HepG2 (cell line): Measurements from ENCODE around the gene S100A4. TPM values are rescaled to one million over a fixed set of nuclear protein-coding genes. Genes with fewer than 3 reads are reported as not detected.

Experiments
- DMTF1 ChIP-seq: sonication (generic); formaldehyde crosslinking; IDR thresholded peaks from 2 replicates; pipeline ENCODE4 v1.4.0; 2020; ENCODE audit warnings: mild to moderate bottlenecking, missing genetic modification reagents
- HNRNPL ChIP-seq: fragments of 200-400 bp; formaldehyde crosslinking; IDR thresholded peaks from 2 replicates; pipeline ENCODE4 v1.6.1; 2017; ENCODE audit warnings: mild to moderate bottlenecking, low read depth, low read length
- HOMEZ ChIP-seq: IDR thresholded peaks from 2 replicates; pipeline ENCODE4 v1.6.1; 2016; ENCODE audit warnings: low read depth
- HOXA3 ChIP-seq: sonication (generic); formaldehyde crosslinking; IDR thresholded peaks from 2 replicates; pipeline ENCODE4 v1.5.0; 2020; ENCODE audit warnings: missing genetic modification reagents
- KAT8 ChIP-seq: IDR thresholded peaks from 2 replicates; pipeline ENCODE4 v1.6.1; 2016; ENCODE audit warnings: missing genetic modification reagents, missing compliant biosample characterization
- KLF9 ChIP-seq: IDR thresholded peaks from 2 replicates; pipeline ENCODE4 v1.6.1; 2016; ENCODE audit warnings: low read depth
- MAFK ChIP-seq, 2 experiments: IDR thresholded peaks in 1 of 2; conservative IDR thresholded peaks in 1 of 2; 2 replicates each; pipeline ENCODE4 v1.6.1; 2011; ENCODE audit warnings: improper control_type of control experiment in 2 of 2, low read length in 2 of 2
- MXD4 ChIP-seq: IDR thresholded peaks from 2 replicates; pipeline ENCODE4 v1.6.1; 2016; ENCODE audit warnings: mild to moderate bottlenecking, missing biosample characterization, missing genetic modification reagents
- NFE2L1 ChIP-seq: sonication (generic); formaldehyde crosslinking; IDR thresholded peaks from 2 replicates; pipeline ENCODE4 v1.4.0; 2020; ENCODE audit warnings: missing genetic modification reagents, mild to moderate bottlenecking, borderline replicate concordance
- RFXANK ChIP-seq: IDR thresholded peaks from 2 replicates; pipeline ENCODE4 v1.6.1; 2016
- STAT6 ChIP-seq: sonication (generic); formaldehyde crosslinking; IDR thresholded peaks from 2 replicates; pipeline ENCODE4 v1.4.0; 2020; ENCODE audit warnings: missing genetic modification reagents, mild to moderate bottlenecking, borderline replicate concordance
- TERF1 ChIP-seq: sonication (generic); formaldehyde crosslinking; IDR thresholded peaks from 2 replicates; pipeline ENCODE4 v1.8.0; 2022; ENCODE audit warnings: mild to moderate bottlenecking, missing genetic modification reagents, moderate library complexity
- ZBTB34 ChIP-seq: sonication (generic); formaldehyde crosslinking; IDR thresholded peaks from 2 replicates; pipeline ENCODE4 v1.8.0; 2022; ENCODE audit warnings: mild to moderate bottlenecking, missing genetic modification reagents
- ZMYM2 ChIP-seq: sonication (generic); formaldehyde crosslinking; IDR thresholded peaks from 2 replicates; pipeline ENCODE4 v1.8.0; 2022; ENCODE audit warnings: mild to moderate bottlenecking, missing genetic modification reagents
- ZNF383 ChIP-seq: sonication (generic); formaldehyde crosslinking; IDR thresholded peaks from 2 replicates; pipeline ENCODE4 v1.4.0; 2020; ENCODE audit warnings: missing genetic modification reagents, mild to moderate bottlenecking, borderline replicate concordance
- ZNF510 ChIP-seq: sonication (generic); formaldehyde crosslinking; IDR thresholded peaks from 2 replicates; pipeline ENCODE4 v1.4.0; 2020; ENCODE audit warnings: low read depth, mild to moderate bottlenecking, missing genetic modification reagents
- ZNF577 ChIP-seq: sonication (generic); formaldehyde crosslinking; IDR thresholded peaks from 2 replicates; pipeline ENCODE4 v1.4.0; 2020; ENCODE audit warnings: mild to moderate bottlenecking, low read depth, missing genetic modification reagents, borderline replicate concordance
- ZNF616 ChIP-seq: sonication (generic); formaldehyde crosslinking; IDR thresholded peaks from 2 replicates; pipeline ENCODE4 v1.5.0; 2020; ENCODE audit warnings: low read depth, mild to moderate bottlenecking, missing genetic modification reagents
- ZNF740 ChIP-seq: sonication (generic); formaldehyde crosslinking; IDR thresholded peaks from 2 replicates; pipeline ENCODE4 v1.4.0; 2020; ENCODE audit warnings: missing genetic modification reagents
- ZNF816 ChIP-seq: sonication (generic); formaldehyde crosslinking; IDR thresholded peaks from 2 replicates; pipeline ENCODE4 v1.8.0; 2022; ENCODE audit warnings: missing genetic modification reagents, mild to moderate bottlenecking, borderline replicate concordance
- polyA plus RNA-seq, 8 experiments: library from polyadenylated mRNA; depleted of rRNA in 3 of 8; stranded (reverse) in 7 of 8; unstranded in 1 of 8; fragments of >200 nt; fragmentation: Illumina TruSeq in 4 of 8; extraction: Trizol in 4 of 8; gene quantifications; 2 replicates each; pipeline versions ENCODE4 v1.2.1 to v1.2.3, GENCODE V29; 2011 to 2016; ENCODE audit warnings: low read depth in 4 of 8, missing spikeins in 1 of 8, mixed read lengths in 1 of 8; ENCODE audit not compliant: insufficient read depth in 1 of 8
- total RNA-seq, 5 experiments: library from RNA; depleted of rRNA; stranded (reverse); fragments of >200 nt; fragmentation: Illumina TruSeq; extraction: Trizol; gene quantifications; 2 replicates each; pipeline ENCODE4 v1.2.3, GENCODE V29; 2016; ENCODE audit warnings: low read depth in 1 of 5

S100A4 gene
- total and polyA plus RNA-seq, 2 of the 13 experiments (the other 11 are each of a cell fraction or from before 2014, with no cell fraction given), result 12.9 to 20.2 TPM

- TF ChIP-seq HOMEZ (no peak; the same call in 1 of the 2 replicates), DMTF1 (no peak), MAFK (conservative IDR thresholded peaks at IDR 0.05 in 1 of 2, IDR thresholded peaks at IDR 0.05 in 1 of 2; ENCODE audit: low read length in 2 of 2) (no peak), ZNF510 (CRISPR knock-in tag) (no peak), STAT6 (no peak), KAT8 (peak; percentile 68), ZNF577 (no peak), KLF9 (no peak), ZNF383 (CRISPR knock-in tag) (no peak), ZBTB34 (no peak), HNRNPL (0 out of 2 replicates have a peak, but pooled peaks have one; percentile 62), HOXA3 (peak; percentile 50; the same call in 1 of the 2 replicates), MXD4 (CRISPR knock-in tag) (no peak), ZMYM2 (no peak), ZNF816 (no peak), RFXANK (CRISPR knock-in tag) (peak; percentile 56; the same call in 1 of the 2 replicates), TERF1 (CRISPR knock-in tag) (no peak), ZNF616 (CRISPR knock-in tag) (no peak), ZNF740 (CRISPR knock-in tag) (no peak), NFE2L1 (CRISPR knock-in tag) (no peak)
Measured at GRCh38 chr1:153568367-153569099, 22.9 kb upstream of the S100A4 start (continued).
